ENCODE results near the gene BFSP1.

GRCh38 chr20:17580895-17581294 lies 49.7 kb upstream of the BFSP1 start:
- TF ChIP-seq ZFP3 (CRISPR knock-in tag; IDR thresholded peaks at IDR 0.05) (no peak), PPARA (CRISPR knock-in tag; IDR thresholded peaks at IDR 0.05; ENCODE audit: borderline replicate concordance) (no peak), CREB5 (CRISPR knock-in tag; IDR thresholded peaks at IDR 0.05; ENCODE audit: low read depth) (no peak), ZNF70 (CRISPR knock-in tag; IDR thresholded peaks at IDR 0.05) (no peak), ZFP30 (CRISPR knock-in tag; IDR thresholded peaks at IDR 0.05) (no peak), BACH2 (CRISPR knock-in tag; IDR thresholded peaks at IDR 0.05; ENCODE audit: borderline replicate concordance) (no peak), POU6F1 (CRISPR knock-in tag; IDR thresholded peaks at IDR 0.05; ENCODE audit: borderline replicate concordance, low read depth) (no peak), TOX (CRISPR knock-in tag; IDR thresholded peaks at IDR 0.05; ENCODE audit: borderline replicate concordance) (no peak)
- TF ChIP-seq, protein P1, sequence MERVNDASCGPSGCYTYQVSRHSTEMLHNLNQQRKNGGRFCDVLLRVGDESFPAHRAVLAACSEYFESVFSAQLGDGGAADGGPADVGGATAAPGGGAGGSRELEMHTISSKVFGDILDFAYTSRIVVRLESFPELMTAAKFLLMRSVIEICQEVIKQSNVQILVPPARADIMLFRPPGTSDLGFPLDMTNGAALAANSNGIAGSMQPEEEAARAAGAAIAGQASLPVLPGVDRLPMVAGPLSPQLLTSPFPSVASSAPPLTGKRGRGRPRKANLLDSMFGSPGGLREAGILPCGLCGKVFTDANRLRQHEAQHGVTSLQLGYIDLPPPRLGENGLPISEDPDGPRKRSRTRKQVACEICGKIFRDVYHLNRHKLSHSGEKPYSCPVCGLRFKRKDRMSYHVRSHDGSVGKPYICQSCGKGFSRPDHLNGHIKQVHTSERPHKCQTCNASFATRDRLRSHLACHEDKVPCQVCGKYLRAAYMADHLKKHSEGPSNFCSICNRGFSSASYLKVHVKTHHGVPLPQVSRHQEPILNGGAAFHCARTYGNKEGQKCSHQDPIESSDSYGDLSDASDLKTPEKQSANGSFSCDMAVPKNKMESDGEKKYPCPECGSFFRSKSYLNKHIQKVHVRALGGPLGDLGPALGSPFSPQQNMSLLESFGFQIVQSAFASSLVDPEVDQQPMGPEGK (CRISPR knock-in tag; IDR thresholded peaks at IDR 0.05; ENCODE audit: borderline replicate concordance): no peak

Data from SK-N-SH treated with all-trans-retinoic acid at 6 μM for 48 hours (cell line).